Stimulated activated CD4-positive, alpha-beta T cell treated with anti-CD3 and anti-CD28 coated beads, Interleukin-2, amount 100 ng/mL, for 24 hours (primary cell): ENCODE results near the gene PRX.
"Not testable (repeated sequence)": the region's sequence is repeated elsewhere in the genome, so short reads cannot be mapped to it uniquely, and the experiment has no call there.

Experiments used
- DNase-seq, 2 donors: peaks; one replicate each; pipeline ENCODE4 v3.0.0-alpha.2; 2020

PRX gene

DNA sequence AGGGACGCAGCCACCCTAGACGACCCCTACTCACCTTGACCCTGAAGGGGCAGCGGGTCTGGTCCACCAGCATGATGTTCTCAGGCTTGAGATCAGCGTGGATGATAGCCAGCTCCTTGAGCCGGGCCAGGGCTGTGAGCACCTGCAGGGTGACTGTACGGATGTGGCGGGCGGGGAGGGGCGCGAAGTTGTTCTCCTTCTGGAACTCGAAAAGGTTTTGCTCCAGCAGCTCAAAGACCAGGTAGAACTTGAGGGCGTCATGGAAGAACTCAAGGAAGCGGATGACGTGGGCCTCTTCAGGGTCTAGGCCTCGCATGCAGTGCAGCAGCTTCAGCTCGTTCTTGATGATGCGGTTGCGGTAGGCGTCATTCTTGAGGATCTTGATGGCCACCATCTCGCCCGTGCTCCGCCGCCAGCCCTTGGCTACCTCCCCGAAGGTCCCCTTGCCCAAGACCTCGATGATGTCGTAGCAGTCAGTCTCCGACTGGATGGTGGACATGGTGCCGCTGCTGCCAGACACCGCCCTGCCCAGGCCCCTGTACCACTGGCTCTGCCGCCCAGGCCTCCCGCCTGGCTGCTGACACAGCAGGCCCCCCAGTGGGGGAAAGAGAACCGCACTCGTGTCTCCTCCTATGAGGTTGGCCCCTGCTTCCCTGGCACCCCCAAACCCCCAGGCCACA, 23.6 kb downstream of the PRX start:
- no peak for DNase-seq

DNA sequence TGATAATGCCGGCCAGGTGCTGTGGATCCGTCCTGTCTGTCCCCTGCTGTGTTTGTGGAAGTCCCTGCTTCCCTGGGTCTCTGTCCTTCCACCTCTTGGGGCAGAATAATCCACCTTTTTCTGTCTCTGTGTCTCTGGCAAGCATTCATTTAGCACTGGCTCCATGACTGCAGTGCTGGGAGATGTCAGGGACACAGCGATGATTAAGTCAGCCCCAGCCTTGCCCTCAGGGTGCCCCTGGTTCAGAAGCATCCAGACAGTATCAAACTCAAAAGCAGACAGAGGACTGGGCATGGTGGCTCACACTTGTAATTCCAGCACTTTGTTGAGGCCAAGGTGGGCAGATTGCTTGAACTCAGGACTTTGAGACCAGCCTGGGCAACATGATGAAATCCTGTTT, 24.7 kb downstream of the PRX start:
- DNase-seq, result no peak

DNA sequence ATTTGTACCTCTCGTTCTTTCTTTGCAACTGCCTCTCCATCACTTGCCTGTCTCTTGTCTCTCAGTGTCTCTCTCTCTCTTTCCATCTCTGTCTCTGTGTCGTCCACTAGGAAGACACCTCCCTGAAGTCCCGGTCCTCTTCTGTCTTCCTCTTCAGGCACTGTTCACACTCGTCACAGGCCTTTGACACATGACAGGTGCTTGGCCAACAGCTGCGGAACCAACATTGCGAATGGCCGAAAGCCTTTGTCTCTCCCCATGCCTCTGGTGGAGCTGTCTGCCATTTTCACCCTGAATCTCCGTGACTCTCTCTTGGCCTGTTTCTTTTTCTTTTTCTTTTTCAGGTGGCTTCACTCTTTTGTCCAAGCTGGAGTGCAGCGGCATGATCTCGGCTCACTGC, 26.0 kb downstream of the PRX start:
- no peak for DNase-seq

DNA sequence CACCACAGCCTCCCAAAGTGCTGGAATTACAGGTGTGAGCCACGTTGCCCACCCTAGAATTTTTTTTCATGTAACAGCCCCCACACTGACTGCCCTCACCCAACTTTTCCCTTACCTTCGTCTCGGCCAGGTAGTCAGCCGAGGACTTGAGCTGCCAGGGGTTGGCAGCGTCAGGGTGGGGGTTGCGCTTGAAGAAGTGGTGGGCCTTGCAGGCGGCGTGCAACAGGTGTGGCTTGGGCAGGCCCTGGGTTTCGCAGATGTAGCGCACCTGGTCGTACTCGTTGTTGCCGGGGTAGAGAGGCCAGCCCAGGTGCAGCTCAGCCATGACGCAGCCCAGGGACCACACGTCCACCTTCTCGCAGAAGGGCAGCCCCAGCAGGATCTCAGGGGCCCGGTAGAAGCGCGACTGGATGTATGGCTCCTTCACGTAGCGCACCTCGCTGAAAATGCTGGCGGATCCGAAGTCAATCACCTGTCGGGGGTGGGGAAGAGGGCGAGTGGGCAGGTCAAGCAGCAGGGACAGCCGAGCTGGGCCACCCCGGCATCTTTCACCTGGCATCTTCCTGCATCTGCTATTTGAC, 29.4 kb downstream of the PRX start:
- DNase-seq, result no peak

DNA sequence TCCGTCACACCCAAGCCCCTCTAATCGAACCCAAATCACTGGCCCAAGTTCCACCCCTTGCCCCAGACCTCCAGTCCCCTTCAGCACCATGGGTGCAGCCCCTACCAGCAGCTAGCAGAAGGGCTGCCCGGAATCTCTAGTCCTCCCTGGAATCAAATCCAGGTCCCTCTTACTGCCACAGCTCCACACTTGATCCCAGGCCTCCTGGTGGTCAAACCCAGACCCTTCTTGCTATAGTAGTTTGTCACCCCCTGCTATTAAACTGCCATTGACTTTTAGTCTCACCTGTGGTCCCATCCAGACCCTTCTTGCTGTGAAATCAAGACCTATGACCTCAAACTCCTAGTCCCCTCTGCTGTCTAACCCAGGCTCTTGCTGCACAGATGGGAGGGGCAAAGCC, 31.9 kb downstream of the PRX start:
- DNase-seq, result no peak

DNA sequence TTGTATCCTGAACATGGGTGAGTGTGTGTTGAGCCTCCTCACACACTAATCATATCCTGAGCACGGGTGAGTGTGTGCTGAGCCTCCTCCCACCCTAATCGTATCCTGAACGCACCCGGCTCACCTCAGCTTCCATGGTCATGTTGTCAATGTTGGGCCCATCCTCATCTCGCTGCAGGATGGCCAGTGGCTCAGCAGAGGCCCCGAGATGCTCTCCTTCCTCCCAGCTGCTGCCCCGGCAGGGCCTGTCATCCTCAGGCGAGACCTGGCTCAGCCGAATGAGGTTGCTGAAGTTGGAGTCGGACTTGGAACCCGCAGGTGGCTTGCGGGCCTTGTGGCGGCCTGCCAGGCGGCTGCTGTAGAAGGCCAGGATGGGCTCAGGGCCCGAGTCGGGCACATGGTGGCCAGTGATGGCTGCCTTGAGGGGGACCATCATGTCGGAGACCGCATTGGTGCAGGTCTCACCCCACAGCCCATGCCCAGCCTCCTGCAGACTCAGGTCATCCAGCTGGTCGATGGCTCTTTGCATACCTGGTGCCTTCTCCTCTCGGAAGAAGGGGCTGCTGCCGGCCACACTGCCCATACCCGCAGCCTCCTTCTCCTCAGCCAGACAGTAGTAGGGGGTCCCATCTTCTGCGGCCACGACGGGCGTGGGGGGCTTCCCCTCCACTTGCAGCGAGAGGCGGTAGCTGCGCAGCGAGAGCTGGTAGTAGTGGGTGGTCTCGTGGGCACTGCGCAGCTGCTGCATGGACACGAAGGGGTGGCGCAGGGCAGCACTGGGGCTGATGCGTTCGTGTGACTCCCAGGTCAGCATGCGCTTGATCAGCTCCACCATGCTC, 32.8 kb downstream of the PRX start:
- no peak for DNase-seq

DNA sequence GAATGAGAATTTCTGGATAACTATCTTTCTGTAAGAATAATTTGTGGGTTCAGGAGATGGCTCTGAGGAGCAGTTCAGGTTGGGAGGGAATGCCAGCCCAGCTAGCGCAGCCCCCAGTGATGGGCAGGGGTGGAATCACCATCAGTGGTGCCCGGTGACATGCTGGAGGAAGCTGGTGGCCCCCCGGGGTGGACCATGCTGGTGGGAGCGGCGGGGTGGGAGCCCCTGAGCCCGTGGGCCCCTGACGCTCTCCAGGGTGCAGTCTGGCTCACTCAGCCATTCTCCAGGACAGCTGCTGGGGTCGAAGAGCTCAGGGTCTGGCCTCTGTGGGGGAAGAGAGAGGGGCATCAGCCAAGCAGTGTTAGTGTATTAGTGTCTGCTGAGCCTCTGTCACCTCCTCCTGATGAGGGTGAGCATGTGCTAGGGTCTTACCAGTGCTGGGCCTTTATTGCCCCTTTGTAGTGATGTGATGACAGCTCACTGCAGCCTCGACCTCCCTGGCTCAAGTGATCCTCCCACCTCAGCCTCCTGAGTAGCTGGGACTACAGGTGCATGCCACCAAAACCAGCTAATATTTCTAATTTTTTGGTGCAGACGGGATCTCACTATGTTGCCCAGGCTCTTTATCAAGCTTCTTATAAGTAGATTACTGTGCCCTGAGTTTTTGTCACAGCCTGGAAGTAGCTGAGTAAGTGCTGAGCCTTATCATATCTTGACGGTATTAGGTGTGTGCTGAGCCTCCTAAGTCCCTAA, 33.6 kb downstream of the PRX start:
- DNase-seq, result no peak

DNA sequence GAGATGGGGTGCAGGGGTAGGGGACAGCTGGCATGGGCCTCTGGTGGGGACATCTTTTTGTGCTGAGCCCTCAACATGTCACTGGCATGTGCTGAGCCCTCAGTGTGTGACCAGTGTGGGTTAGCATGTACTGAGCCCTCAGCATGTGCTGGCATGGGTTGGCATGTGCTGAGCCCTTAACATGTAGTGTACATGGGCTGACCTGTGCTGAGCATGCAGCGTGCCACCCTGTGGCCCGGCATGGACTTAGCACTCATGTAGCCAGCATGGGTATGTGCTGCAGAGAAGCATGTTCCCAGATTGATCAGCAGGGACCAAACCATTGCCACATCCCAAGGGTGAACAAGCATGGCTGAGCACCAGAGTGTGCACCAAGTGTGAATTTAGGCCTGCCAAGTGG, 34.7 kb downstream of the PRX start:
- no peak for DNase-seq

DNA sequence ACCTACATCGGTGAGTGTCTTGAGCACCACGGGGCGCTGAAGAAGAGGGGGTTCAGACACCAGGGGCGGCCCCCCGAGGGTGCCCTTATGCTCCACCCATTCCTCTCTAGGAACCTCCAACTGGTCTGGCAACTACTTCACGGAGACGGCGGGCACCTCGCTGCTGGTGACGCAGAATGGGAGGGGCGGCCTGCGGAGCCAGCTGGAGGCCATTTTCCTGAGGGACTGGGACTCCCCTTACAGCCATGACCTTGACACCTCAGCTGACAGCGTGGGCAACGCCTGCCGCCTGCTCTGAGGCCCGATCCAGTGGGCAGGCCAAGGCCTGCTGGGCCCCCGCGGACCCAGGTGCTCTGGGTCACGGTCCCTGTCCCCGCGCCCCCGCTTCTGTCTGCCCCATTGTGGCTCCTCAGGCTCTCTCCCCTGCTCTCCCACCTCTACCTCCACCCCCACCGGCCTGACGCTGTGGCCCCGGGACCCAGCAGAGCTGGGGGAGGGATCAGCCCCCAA, 35.2 kb downstream of the PRX start:
- no peak for DNase-seq

DNA sequence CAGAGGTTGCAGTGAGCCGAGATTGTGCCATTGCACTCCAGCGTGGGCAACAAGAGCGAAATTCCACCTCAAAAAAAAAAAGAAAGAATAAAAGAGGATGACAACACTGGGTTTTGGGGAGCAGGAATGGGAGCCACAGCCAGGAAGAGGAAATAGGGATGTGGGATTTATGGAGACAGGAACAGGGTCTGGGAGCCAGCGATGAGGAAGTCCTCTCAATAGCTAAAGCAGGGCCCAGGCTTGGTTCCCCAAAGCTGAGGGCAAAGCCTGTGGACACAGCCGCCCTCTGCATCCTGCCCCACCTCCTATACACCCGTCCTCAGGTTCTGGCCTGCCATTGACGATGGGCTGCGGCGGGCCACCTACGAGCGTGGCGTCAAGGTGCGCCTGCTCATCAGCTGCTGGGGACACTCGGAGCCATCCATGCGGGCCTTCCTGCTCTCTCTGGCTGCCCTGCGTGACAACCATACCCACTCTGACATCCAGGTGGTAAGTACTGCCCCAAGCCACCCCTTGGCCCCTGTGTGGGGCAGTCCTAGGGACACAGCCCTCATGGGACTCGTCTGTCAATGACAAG, 36.8 kb downstream of the PRX start:
- DNase-seq, result no peak

DNA sequence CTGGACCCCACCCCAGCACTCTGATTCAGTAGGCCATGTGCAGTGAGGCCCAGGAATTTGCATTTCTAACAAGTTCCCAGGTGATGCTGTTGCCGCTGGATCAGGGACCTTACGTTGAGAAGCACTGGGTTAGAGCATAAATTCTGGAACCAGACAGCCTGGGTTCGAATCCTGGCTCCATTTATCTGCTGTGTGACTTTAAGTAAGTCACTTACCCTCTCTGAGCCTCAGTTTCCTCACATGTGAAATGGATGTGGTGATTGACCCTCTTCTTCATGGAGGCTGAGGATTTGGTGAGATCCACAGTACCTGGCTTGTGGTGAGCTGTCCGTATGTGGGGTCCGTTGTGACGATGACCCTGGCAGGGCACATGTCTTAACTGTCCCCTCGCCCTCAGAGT, 39.1 kb downstream of the PRX start:
- DNase-seq, result no peak

DNA sequence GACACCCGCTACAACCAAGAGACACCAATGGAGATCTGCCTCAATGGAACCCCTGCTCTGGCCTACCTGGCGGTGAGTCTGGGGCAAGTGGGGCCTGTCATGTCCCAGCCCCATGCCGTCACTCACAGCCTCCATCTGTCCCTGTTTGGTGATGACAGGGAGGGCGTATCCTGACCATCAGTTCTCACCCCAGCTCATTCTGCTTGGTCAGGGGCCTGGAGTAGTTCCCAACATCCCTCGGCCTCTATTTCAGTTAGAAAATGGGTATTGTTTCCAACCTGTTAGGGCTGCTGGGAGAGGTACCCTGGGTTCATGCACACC, 41.4 kb downstream of the PRX start:
- DNase-seq, result no peak

DNA sequence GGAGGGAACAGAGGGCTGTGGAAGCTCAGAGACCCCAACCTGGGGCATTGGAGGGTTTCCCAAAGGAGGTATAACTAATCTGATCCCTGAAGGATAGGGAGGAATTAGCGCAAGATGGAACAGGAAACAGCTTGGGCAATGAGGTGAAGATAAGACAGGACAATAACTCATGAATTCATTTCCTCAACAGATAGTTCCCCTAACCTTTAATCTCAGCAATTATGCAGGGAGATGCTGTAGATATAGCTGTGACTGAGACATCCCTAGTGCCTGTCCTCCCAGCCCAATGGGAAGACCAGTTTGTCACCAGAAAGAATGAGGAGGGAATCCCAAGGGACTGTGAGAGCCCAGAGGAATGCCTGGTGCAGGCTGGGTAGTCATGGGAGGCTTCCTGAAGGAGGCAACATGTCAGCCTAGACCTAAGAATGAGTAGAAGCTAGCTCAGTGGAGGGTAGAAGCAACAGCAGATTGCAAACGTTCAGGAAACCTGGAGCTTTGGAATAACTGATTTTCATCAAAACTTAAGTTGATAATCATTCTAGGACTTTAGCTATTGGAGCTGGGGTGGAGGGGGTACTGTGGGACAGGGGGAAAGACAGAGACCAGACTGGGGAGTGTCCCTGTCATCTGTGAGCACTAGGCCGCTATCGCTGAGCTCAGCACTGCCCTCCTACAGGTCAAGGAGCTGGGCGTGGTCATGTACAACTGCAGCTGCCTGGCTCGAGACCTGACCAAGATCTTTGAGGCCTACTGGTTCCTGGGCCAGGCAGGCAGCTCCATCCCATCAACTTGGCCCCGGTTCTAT, 42.0 kb downstream of the PRX start:
- no peak for DNase-seq

DNA sequence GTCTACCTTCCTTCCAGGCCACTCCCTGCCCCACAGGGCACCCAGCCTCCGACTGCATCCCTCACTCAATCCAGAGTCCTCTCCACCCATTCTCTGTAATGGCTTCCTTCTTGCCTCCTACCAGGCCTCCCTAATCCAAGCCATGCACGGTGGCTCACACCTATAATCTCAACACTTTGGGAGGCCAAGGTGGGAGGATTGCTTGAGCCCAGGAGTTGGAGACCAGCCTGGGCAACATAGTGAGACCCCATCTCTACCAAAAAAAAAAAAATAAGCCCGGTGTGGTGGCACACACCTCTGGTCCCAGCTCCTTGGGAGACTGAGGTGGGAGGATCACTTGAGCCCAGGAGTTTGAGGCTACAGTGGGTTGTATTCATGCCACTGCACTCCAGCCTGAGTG, 42.9 kb downstream of the PRX start:
- DNase-seq, result not testable (repeated sequence)

DNA sequence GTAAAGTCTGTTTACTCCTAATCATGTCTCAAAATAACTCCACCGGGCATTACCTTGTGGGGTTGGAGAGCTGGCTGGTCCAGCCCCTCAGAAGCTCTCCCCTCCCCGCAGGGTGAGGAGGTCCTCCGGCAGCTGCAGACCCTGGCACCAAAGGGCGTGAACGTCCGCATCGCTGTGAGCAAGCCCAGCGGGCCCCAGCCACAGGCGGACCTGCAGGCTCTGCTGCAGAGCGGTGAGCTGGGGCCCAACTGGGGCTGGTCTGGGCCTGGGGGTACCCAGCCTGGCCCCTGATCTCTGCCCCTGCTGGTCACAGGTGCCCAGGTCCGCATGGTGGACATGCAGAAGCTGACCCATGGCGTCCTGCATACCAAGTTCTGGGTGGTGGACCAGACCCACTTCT, 43.4 kb downstream of the PRX start:
- DNase-seq, result no peak

DNA sequence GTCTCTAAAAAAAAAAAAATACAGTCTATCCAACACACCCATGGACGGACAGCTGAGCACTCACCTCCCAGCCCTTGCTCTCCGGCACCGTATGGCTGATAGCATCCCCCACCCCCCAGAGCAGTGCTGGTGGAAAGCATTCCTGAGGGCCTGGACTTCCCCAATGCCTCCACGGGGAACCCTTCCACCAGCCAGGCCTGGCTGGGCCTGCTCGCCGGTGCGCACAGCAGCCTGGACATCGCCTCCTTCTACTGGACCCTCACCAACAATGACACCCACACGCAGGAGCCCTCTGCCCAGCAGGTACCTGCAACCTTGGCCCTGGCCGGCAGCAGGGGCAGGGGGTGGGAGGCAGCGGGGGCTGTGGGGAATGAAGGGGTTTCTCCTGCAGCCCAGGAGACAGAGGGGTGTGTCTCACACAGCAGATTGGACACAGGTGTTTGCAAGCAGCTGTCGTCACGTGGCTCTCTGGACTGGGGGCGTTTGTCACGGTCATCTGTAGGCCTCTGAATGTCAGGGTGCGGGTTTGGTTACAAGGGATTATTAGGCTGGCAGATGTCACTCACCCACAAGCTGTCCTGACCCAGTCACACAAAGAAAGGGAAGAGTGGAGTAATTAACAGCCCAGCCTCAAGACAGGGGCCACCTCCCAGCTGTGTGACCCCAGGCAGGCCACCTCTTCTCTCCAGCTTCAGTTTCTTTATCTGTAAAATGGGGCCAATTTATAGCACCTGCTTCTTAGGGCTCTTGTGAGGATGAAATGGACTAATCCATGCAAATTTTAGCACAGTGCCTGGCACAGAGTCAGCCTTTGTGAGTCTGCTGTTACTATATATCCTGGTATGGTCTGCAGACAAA, 45.4 kb downstream of the PRX start:
- DNase-seq, result no peak

DNA sequence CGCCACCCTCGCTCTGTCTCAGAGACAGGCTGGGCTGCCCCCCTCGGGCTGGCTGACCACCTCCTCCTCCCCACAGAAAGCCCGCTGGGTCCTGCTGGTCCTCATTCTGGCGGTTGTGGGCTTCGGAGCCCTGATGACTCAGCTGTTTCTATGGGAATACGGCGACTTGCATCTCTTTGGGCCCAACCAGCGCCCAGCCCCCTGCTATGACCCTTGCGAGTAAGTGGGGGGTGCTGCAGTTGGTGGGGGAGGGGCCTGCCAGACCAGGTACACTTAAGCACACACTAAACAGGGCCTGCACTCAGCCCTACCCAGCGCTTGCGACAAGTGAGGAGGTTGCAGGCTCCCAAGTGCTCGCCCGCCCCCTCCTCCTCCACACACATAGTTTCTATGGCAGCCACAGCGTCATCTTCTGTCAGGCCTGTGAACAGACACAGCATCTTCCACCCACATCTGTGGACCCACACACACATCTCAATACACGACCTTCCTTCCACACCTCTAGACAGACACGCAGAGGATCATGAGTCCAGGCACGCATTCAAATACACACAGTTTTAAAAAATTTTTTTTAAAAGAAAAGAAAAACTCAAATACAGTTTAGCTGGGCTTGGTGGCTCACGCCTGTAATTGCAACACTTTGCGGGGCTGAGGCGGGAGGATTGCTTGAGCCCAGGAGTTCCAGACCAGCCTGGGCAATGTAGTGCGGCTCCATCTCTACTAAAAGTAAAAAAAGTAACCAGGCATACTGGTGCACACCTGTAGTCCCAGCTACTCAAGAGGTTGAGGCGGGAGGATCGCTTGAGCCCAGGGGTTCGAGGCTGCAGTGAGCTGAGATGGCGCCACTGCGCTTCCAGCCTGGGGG, 46.2 kb downstream of the PRX start:
- no peak for DNase-seq

DNA sequence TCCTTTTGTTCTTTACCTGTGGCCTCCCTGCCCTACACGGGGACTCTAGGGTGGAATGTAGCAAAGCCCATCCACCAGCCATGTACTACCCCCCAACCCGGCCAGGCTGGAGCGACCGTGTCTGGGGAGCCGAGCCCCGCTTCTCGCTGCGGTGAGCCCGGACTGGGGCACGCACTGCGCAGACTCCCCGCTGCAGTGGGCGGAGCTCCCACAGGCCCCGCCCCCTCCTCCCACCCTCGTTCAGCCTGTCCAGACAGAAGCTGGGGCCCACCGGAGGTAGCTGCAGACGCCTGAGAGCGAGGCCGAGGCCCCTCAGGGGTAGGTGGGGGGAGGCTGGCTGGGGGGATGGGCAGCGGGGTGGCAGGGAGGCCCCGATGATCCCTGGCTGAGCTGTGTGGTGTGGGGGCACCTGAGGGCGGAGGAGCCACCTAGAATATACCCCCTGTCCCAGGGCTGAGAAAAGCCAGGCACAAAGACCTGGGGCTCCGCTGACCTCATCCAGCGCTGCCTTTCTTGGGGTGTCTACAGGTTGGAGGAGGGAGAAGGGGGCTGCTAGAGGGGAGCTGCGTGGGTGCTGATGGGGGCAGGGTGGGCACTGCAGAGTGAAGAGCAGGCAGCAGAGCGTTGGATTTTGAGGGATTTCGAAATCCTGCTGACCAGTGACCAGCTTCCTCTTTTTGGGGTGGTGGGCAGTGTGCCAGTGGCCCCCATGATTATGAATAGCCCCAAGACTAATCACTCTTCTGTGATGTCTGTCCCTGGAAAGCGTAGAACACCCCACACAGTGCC, 47.4 kb downstream of the PRX start:
- peak; percentile 53 to 74 for DNase-seq

DNA sequence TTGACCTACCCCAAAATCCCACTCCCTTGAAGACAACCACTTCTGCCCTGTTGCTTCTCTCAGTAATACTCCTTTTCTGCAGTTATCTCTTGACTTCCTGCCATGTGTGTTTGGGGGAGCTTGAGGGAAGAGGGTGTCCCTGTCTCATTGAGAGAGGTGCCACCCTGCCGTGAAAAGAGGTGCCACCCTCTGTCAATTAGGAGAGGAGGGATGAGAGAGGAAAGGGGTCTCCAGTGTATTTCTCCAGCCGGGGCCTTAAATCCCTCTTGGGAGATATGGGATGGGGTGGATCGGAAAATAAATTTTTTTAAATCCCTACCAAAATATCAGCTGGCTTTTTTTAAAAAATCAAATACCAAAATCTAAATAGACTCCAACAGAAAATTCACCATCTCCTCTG, 48.2 kb downstream of the PRX start:
- DNase-seq, result no peak
